GM12801 (cell line): ENCODE data around the gene TNRC18.

Source experiments
- TF ChIP-seq, protein P1 (sequence below): IDR thresholded peaks from one replicate; pipeline ENCODE4 v1.5.1; 2011; ENCODE audit warnings: control low read depth; ENCODE audit not compliant: insufficient read length; ENCODE audit errors: extremely low read depth

TNRC18 gene

DNA sequence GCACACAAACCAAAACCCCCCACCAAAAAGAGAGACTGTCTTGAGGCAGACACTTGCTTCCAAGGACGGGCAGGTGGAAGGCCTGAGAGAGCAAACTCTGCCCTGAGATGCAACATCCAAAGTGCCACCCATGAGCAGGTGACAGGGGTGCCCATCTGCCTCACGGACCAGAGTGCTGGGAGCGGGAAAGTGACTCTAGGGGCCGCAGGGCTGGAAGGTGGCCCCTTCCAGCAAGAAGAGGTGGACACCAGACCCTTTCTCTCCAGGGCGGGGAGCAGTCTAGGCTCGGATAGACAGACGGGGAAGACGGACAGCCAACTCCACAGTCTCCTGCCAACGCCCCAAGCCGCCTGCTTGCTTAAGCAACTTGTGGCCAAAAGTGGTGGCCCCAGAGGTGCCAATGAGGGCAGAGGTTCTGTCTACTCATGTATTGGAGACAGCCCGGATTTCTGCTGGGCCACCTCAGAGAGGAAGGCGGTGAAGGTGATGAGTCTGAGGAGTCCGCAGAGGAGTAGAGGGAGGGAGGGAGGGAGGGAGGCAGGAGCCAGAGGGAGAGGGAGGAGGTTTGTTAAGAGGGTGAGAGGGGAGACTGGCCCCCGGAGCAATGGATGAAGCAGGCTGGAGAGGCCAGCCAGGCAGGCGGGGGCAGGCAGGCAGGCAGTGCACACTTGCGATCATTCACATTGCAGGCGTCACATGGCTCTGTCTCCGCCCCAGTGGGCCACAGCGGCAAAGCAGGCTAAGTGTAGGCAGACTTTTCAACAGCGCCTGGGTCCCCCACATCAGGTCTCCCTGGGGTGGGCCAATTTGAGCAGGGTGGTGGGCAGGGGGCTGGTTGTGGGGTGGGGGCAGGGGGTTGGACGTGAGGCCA is 75.3 kb downstream of the TNRC18 start:
- TF ChIP-seq, protein P1, sequence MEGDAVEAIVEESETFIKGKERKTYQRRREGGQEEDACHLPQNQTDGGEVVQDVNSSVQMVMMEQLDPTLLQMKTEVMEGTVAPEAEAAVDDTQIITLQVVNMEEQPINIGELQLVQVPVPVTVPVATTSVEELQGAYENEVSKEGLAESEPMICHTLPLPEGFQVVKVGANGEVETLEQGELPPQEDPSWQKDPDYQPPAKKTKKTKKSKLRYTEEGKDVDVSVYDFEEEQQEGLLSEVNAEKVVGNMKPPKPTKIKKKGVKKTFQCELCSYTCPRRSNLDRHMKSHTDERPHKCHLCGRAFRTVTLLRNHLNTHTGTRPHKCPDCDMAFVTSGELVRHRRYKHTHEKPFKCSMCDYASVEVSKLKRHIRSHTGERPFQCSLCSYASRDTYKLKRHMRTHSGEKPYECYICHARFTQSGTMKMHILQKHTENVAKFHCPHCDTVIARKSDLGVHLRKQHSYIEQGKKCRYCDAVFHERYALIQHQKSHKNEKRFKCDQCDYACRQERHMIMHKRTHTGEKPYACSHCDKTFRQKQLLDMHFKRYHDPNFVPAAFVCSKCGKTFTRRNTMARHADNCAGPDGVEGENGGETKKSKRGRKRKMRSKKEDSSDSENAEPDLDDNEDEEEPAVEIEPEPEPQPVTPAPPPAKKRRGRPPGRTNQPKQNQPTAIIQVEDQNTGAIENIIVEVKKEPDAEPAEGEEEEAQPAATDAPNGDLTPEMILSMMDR, result no peak

DNA sequence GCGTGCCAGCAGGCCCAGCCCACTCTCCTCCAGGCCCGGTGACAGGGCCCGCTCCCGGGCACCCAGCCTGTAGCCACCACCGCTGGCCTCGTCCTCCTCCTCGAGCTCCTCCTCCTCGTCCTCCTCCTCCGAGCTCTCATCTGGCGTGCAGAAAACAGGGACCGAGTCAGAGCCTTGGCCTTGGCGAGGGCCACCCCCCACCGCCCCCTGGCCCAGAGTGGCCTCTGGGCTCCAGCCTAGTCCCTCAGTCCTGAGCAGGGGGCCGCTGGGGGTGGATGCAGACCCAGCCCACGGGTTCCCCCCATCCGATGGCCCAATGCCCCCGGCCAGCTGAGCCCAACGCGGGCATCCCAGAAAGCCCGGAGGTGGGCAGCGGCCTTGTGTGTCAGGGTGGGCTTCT is 78.0 kb downstream of the TNRC18 start:
- TF ChIP-seq, protein P1, result no peak

- TF ChIP-seq, protein P1, result no peak
Observed at GRCh38 chr7:5345171-5345570, 78.5 kb downstream of the TNRC18 start.

GRCh38 chr7:5344342-5344741 is 79.3 kb downstream of the TNRC18 start:
- TF ChIP-seq, protein P1, result no peak

- TF ChIP-seq, protein P1, result no peak
Observed at GRCh38 chr7:5343884-5344283, 79.8 kb downstream of the TNRC18 start.

GRCh38 chr7:5342631-5343030 is 81.0 kb downstream of the TNRC18 start:
- TF ChIP-seq, protein P1, result no peak

- TF ChIP-seq, protein P1, result no peak
Observed at GRCh38 chr7:5339955-5340354, 83.7 kb downstream of the TNRC18 start.
